ENCODE data around the gene HOXA11. TPM values are rescaled to one million over a fixed set of nuclear protein-coding genes. Genes with fewer than 3 reads are reported as not detected.

Gene HOXA11
- total RNA-seq, 4 donors from 2014 or later, result 0.27 to 1.4 (median 1.0) TPM; not detected in 1

- WGBS, 2 donors, result 61 to 67% methylated on average over 22 of the region's 22 CpGs
- intact Hi-C loops (cut with DNase I; ENCODE audit: low total_unique reads), result no loop called here
- peak in 1 of 2 donors; percentile 86 for DNase-seq (ENCODE audit: low spot score in 2 of 2)
- H3K4me3 ChIP-seq (ENCODE audit: low read depth, poor library complexity, severe bottlenecking), result no peak overlapping the region
- TF ChIP-seq POLR2A (IDR thresholded peaks at IDR 0.05) (no peak), CTCF (IDR thresholded peaks at IDR 0.05) (no peak)
These were observed 7.9 kb downstream of the HOXA11 start for GRCh38 chr7:27176962-27177794.

GRCh38 chr7:27176524-27176845 lies 8.5 kb downstream of the HOXA11 start:
- peak in 1 of 2 donors; percentile 84 for DNase-seq (ENCODE audit: low spot score in 2 of 2)

GRCh38 chr7:27175626-27176523 lies 9.2 kb downstream of the HOXA11 start:
- intact Hi-C loops (cut with DNase I; ENCODE audit: low total_unique reads), result no loop called here
- WGBS, 2 donors, result 67 to 68% methylated on average over 37 of the region's 40 CpGs
- no peak for TF ChIP-seq POLR2A (IDR thresholded peaks at IDR 0.05)
- TF ChIP-seq CTCF (IDR thresholded peaks at IDR 0.05), result no peak
- H3K4me3 ChIP-seq (ENCODE audit: low read depth, poor library complexity, severe bottlenecking), result no peak overlapping the region
- peak in 1 of 2 donors; percentile 79 for DNase-seq (ENCODE audit: low spot score in 2 of 2)

More at GRCh38 chr7:27176524-27176845, 8.5 kb downstream of the HOXA11 start:
- WGBS, 2 donors, result 56 to 60% methylated on average over 3 of the region's 3 CpGs
- no peak overlapping the region for H3K4me3 ChIP-seq (ENCODE audit: low read depth, poor library complexity, severe bottlenecking)
- intact Hi-C loops (cut with DNase I; ENCODE audit: low total_unique reads), result no loop called here
- TF ChIP-seq CTCF (IDR thresholded peaks at IDR 0.05) (no peak), POLR2A (IDR thresholded peaks at IDR 0.05) (no peak)

GRCh38 chr7:27174874-27175625 lies 10.0 kb downstream of the HOXA11 start:
- TF ChIP-seq CTCF (IDR thresholded peaks at IDR 0.05), result no peak
- no peak for TF ChIP-seq POLR2A (IDR thresholded peaks at IDR 0.05)
- 65 to 75% methylated on average over 12 of the region's 12 CpGs for WGBS, 2 donors
- peak in 1 of 2 donors; percentile 90 for DNase-seq (ENCODE audit: low spot score in 2 of 2)
- intact Hi-C loops (cut with DNase I; ENCODE audit: low total_unique reads), result no loop called here
- H3K4me3 ChIP-seq (ENCODE audit: low read depth, poor library complexity, severe bottlenecking), result no peak overlapping the region
